Ishikawa (cell line): ENCODE results near the gene STOML1.

ENCODE experiments used
- CEBPB ChIP-seq: IDR thresholded peaks from 2 replicates; pipeline ENCODE4 v1.6.1; 2012
- EGR1 ChIP-seq: IDR thresholded peaks from 2 replicates; pipeline ENCODE4 v1.6.1; 2012
- EP300 ChIP-seq: IDR thresholded peaks from 2 replicates; pipeline ENCODE4 v1.6.1; 2012; ENCODE audit warnings: borderline replicate concordance
- FOXM1 ChIP-seq: IDR thresholded peaks from 2 replicates; pipeline ENCODE4 v1.6.1; 2012; ENCODE audit warnings: low read depth, borderline replicate concordance
- MAX ChIP-seq: IDR thresholded peaks from 2 replicates; pipeline ENCODE4 v1.6.1; 2012
- RAD21 ChIP-seq: IDR thresholded peaks from 2 replicates; pipeline ENCODE4 v1.6.1; 2012; ENCODE audit warnings: low read depth
- TAF1 ChIP-seq: IDR thresholded peaks from 2 replicates; pipeline ENCODE4 v1.6.1; 2012; ENCODE audit warnings: low read depth, mild to moderate bottlenecking
- TCF12 ChIP-seq: IDR thresholded peaks from 2 replicates; pipeline ENCODE4 v1.6.1; 2012; ENCODE audit warnings: low read depth
- YY1 ChIP-seq: IDR thresholded peaks from 2 replicates; pipeline ENCODE4 v1.6.1; 2012; ENCODE audit warnings: low read depth
- TF ChIP-seq, protein P1 (sequence below): IDR thresholded peaks from 2 replicates; pipeline ENCODE4 v1.6.1; 2012; ENCODE audit warnings: low read depth, mild to moderate bottlenecking

- TF ChIP-seq TCF12: no peak
- no peak for TF ChIP-seq YY1
- no peak for TF ChIP-seq TAF1
- TF ChIP-seq EP300: no peak
- no peak for TF ChIP-seq EGR1
- TF ChIP-seq, protein P1, sequence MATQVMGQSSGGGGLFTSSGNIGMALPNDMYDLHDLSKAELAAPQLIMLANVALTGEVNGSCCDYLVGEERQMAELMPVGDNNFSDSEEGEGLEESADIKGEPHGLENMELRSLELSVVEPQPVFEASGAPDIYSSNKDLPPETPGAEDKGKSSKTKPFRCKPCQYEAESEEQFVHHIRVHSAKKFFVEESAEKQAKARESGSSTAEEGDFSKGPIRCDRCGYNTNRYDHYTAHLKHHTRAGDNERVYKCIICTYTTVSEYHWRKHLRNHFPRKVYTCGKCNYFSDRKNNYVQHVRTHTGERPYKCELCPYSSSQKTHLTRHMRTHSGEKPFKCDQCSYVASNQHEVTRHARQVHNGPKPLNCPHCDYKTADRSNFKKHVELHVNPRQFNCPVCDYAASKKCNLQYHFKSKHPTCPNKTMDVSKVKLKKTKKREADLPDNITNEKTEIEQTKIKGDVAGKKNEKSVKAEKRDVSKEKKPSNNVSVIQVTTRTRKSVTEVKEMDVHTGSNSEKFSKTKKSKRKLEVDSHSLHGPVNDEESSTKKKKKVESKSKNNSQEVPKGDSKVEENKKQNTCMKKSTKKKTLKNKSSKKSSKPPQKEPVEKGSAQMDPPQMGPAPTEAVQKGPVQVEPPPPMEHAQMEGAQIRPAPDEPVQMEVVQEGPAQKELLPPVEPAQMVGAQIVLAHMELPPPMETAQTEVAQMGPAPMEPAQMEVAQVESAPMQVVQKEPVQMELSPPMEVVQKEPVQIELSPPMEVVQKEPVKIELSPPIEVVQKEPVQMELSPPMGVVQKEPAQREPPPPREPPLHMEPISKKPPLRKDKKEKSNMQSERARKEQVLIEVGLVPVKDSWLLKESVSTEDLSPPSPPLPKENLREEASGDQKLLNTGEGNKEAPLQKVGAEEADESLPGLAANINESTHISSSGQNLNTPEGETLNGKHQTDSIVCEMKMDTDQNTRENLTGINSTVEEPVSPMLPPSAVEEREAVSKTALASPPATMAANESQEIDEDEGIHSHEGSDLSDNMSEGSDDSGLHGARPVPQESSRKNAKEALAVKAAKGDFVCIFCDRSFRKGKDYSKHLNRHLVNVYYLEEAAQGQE: no peak
- no peak for TF ChIP-seq RAD21
- TF ChIP-seq MAX: no peak
- TF ChIP-seq CEBPB: no peak
- no peak for TF ChIP-seq FOXM1
Observed at GRCh38 chr15:74024687-74025086, 32.6 kb upstream of the STOML1 start.
